Measurements from ENCODE around the gene PAX8.
A peak's percentile ranks its signal among the peaks of the same experiment; 100 is the strongest.

The PAX8 gene

DNA sequence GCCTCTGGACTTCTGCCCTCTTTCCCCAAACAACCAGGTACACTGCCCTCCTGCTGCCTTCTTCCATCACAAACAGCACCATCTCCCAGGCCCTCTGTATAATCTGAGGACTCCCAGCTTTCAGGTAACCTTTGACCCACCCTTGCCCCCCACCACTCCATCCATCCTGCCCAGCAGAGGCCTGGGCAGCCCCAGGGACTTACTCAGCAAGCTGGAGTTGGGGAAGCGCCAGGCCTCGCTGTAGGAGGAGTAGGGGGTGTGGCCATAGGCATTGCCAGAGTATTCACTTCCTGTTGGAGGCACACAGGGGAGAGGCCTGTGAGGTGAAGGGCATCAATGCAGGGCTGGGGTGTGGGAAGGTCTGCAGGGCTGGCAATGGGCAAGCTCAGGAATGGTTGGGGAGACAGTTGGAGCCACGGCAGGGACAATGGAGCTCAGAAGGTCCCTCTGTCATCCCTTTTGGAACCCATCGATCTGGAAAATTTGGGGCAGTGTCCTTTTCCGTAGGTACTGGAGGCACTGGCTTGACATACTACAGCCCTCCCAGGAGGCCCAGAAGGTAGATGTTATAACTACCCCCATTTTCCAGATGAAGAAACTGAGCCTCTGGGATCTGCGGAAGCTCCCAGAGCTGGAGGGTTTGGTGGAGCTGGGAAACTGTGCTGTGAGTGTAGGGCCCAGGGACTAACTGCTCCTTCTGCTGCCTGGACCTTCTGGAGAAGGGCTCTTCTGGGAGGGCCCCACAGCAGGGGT is 58.7 kb downstream of the PAX8 start:
- no peak for DNase-seq (ENCODE audit: low spot score)

DNA sequence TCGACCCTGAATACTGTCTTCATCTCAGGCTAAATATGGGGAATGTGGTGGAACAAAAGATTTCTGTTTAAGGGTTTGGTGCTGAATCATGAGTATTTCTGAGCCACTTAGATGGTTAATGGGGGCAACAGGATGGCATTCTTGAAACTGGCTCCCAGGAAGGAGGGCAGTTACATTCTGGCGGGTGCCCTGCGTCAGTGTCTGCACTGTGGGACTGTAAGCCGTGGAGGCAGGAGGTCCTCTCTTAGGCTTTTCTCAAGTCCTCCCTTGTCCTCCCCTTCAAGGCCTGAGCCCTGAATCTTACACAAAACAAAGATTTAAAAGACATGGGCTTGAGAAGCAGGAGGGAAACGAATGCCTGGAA is 59.2 kb downstream of the PAX8 start:
- no peak for DNase-seq (ENCODE audit: low spot score)

DNA sequence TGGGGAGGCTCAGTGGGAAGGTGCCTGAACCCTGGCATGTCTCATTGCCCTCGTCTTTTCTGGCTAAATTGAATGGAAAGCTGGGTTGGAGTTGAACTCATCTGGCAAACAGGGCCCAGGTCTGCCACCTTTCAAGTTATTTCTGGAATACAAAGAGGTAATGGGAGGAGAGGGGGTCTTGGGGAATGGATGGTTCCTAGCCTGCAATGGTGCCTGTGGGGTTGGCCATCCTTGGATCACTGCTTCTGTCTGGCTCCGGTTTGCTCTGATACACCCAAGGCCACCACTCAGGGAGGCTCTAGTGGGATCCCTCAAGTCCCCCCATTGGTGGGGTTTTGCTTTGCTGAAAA is 59.7 kb downstream of the PAX8 start:
- DNase-seq (ENCODE audit: low spot score), result no peak

DNA sequence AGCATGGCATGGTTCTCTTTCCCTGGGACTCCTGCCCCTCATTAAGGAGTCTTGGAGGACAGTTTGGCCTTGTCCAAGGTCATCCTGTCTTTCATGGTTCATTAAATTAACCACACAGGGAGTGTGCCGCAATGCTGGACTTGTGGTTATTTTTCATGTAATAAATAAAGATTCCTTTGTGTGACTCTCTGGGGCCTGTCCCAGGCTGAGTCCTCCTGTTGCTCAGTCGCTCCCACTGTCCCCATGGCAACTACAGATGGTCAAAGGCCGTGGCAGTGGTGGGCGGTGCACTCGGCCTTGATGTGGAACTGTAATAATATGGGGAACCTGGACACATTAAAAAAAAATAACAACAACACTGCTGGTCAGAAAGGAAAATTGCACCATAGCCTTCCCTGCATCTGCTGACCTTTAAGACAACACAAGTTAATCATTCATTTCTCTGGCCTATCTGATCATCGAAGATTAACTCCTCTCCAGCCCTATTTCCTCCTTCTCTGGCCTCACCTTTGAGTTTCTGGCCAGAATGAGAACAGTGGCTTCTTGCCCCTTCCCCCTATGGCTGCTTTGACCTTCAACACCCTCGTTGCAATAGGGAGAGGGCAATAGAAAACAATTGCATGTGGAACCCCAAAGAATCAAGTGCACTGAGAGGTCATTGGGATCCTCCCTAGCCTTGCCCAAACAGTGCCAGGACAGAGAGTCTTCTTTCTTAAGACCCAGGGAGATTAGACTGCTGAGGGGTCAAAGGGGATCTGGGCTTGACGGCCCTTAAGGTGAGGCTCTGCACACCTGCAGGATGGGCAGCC is 60.2 kb downstream of the PAX8 start:
- peak; percentile 88 for DNase-seq (ENCODE audit: low spot score)

DNA sequence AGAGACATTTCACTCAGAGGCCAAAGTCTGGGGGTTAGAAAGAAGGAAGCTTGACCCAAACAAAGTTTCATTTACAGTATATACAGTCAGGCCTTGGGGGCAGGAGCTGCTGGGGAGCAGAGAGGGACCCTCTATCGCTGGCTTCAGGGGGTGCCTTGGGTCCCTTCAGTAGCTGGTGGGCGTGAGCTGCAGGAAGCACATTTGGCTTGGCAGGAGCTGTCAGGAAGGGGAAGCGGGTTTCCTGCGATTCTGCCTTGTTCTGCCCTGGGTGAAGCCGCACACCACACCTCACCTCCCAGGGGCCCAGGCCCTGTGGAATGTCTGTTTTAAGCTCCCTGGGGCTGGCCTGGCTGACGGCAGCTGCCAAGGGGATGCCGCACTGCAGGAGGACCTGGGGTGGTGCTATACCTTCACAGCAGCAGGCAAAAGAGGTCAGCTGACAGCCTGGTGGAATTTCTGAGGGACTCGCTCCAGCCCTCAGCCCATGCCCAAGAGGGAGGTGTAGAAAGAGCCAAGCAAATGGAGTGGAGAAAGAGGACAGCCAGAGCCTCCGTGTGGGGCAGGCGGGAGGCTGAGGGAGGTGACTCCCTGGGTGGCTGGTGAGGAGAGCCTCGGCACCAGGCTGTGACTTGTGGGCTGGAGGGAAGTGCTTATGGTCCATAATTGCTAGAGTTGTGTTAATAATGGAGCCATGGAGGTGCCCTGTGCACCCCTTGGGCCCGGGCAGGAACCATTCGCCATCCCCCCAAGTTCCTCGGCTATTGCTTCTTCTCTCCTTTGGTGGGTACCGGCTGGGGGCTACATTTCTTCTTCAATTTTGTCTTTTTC is 61.1 kb downstream of the PAX8 start:
- no peak for DNase-seq (ENCODE audit: low spot score)

DNA sequence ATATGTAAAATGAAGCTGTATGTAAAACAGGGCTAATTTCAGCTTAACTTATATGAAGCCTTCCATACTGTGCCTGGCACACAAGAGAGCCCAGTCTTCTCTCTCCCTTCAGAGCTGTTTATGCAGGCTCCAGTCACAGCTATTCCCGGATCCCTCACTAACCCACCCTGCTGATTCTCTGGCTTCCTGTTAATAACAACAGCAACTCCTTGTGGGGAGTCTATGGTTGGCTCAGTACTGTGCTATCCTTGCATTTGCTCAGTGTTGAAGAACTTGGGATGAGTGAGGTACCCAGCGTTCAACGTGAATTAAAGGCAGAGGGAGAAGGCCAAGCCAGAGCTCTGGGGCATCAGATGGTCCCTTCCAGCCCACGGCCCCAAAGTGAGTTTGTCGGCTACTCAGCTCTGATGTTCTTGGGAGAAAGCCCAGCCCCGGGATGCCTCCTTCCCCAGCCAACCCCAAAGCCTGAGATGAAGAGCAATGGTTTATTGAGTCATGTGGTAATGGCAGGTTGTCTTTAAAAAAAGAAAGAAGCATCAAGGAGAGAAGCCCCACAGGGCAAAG is 61.7 kb downstream of the PAX8 start:
- no peak for DNase-seq (ENCODE audit: low spot score)

DNA sequence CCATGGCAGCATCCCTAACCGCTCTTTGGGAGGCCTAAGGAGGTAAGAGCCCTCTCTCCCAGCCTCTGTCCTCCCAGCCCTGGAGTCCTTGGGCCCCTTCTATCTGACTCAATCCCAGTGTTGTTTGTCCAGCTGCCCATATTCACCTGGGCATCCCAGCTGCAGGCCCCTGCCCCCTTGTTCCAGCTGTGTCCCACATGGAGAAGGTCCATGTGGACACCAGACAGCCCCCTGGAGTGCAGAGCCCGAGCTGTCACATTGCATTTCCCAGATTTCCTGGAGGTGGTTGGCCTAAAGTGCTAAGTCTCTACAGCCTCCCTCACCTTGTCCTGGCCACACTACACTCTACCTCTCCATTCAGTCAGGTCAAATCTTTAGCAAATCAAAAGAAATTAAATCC is 62.4 kb downstream of the PAX8 start:
- DNase-seq (ENCODE audit: low spot score), result no peak

DNA sequence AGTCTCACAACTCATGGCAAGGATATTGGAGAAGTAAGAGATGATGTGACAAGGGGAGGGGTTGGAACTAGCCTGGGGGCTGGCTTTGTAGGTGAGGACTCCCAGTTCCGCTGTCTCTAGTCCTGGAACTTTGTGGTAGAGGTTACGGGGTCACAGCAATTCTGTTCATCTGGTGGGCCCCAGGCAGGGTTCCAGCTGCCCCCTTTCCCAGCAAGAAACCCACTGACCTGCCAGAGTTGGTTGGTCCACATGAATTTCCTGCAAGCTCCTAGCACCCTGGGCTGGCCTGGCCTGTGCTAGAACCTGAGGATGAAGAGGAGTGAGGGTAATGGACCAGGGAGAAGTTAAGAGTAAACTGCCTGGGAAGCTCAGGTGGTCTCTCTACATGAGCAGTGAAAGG is 63.7 kb downstream of the PAX8 start:
- no peak for DNase-seq (ENCODE audit: low spot score)

DNA sequence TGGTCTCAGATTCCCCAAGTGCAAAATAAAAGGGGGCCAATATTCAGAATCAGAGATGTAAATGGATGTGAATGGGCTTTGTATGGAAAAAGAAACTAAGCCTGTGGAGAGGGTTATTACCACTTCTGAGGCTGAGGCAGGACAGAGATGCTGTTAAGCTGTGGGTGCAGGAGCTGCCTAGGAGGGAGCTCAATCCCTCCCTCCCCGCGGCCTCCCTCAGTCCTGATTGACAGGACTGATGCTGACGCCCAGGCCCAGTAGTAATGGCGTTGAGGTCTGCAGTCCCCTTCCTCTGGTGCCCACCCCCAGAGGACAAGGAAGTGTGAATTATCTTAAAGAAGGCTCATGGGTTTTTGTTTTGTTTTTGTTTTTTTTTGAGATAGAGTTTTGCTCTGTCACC is 64.6 kb downstream of the PAX8 start:
- no peak for DNase-seq (ENCODE audit: low spot score)

DNA sequence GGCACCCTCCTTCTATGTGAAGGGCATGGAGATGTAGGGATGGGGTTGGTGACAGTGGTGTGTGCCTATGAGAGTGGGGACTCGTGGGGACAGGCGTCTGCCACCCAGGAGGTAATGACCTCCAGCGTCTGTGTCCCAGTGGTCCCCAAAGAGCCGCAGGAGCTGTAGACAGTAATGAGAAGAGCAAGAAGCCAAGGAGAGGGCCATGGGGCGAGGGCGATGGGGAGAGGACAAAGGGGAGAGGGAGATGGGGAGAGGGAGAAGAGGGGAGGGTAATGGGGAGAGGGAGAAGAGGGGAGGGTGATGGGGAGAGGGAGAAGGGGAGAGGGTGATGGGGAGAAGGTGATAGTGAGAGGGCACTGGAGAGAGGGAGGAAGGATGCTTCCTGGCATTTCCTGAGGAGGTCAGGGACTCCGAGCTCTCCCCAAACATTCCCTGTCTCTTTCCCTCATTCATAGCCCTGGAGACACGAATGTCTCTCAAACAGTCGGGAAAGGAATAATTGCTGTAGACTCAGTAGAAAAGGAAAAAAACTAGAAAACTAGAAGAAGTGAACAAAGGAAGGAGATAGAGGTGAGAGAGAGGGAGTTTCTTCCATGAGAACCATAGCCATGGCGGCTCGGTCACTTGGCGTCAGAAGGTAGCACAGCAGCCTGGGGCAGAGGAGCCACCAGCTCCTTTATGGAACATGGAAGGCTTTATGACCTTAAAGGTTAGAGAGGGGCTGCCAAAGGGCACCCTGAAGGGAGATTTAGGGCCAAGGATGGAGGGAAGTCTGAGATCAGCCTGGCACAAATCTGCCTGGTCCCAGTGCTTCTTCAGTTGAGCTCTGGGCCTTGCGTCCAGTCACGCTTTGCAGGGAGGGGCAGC is 65.4 kb downstream of the PAX8 start:
- DNase-seq (ENCODE audit: low spot score), result no peak

DNA sequence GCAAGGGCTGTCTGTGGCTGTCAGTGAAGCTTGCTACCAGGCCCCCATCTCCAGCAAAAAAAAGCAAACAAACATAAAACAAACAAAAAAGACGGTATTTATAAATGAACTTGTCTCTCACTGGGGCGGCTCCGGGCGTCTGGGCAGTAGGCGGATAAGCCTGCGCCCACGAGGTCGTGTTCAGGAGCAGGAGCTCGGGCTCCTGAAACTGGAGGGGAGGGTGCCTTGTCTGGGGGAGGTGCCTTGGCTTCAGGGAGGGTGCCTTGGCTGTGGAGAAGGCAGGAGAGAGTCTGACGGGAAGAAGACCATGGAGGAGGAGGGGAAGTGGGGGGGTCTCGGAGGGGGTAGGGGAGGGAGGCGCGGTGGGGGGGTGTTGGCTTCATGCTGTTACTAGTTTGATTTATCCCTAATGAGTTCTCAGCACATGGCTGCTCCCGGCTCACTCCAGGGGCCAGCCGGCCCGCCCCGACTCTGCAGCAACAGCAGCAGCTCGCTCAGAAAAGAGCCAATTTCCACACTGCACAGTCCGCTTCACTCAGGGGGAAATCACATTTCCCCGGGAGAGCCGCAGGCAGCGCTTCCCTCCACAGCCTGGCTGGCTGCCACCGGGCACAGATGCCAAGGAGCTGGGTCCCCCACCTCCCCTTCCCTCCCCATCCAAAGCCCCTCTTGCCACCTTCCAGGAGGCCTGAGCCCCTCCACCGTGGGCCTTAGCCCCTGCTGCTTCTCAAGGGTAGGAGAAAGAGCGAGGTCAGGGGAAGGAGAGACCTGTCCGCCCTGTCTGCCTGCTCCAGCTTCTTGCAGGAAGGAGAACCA is 66.3 kb downstream of the PAX8 start:
- no peak for DNase-seq (ENCODE audit: low spot score)

DNA sequence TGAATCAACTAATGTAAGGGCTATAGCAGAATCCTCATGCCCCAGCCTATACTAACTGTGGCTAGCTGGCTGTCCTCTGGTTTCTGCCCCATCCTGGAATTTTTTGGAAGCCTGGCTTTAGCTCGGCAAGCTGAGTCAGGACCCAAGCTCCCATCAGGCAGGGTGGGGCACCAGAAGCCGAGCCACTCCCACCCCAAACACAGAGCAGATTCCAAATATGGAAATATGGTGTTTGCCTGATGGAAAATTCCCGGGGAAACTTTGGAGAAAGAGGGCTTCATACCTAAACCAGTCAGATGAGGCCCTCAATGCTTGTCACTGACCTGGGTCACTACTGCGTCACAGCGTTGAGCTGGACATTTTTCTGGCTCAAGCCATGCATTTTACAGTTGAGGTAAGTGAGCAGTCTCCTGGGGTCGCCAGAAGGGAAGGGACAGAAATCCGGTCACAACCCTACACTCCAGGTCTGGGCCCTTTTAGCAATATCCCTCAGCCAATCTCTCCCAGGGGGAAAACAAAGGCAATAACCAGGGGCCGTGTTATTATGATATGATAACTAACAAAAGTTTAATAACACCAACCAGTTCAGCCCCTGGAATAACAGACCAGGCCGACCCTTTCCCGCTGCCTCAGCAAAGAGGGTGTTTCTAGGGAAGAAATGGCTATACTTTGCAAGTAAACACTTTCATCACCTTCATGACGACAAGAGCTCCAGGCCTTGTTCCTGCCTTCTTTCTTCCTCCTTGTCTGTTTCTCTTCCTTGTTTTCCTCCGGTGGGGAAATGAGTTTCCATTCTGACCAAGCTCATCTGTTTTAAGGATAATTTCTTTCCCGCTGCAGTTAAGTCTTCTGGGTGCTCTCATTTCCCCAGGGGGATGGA is 67.3 kb downstream of the PAX8 start:
- peak; percentile 95 for DNase-seq (ENCODE audit: low spot score)

DNA sequence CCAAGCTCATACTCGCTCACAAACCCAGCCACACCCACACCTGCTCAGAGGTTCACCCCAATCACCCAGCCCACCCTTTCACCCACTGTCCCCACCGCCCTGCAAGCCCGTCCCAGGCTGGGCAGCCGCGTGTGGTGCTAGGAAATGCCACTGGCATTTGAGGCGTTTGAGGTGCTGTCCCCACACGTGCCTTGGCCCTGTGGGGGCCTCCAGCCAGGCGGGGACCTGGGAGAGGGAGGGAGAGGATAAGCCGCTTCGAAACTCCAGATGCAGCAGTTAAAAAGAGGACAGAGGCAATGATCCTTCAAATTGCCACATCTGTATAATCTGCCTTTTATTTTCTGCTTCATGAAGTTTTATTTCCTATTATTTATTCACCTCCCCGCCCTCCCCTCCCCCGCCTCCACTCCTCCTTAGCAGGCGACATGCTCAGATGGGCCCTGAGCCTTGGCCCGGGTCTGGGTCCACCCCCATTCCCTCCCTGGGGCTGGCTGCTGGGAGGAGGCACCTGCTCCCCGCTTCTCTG is 69.0 kb downstream of the PAX8 start:
- DNase-seq (ENCODE audit: low spot score), result no peak

DNA sequence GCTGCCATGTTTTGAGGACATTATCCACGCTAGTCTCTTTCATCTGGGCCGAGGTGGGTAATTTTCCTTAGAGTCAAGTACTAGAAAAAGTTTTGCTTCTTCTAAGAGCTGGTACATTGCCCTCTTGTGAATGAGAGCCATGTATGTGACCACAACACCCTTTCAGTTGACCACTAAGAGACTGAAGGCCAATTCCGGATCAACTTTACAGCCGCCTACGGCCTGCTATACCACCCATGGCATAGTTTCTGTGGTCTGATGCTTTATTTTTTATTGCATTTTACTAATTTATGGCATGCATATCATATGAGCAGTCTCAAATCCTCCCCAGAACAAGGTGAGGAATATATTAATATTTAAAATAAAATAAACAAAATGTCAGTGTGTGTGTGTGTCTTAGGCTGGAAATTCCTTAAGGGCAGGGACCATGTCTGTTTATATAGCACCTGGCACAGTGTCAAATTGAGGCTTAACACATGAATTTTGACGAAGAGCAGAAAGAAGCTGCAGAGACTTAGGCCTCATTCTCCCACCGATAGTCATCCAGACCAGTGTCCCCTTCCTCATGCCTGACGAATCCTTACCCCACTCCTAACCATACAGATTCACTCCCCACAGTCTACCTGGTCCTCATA is 69.6 kb downstream of the PAX8 start:
- no peak for DNase-seq (ENCODE audit: low spot score)

DNA sequence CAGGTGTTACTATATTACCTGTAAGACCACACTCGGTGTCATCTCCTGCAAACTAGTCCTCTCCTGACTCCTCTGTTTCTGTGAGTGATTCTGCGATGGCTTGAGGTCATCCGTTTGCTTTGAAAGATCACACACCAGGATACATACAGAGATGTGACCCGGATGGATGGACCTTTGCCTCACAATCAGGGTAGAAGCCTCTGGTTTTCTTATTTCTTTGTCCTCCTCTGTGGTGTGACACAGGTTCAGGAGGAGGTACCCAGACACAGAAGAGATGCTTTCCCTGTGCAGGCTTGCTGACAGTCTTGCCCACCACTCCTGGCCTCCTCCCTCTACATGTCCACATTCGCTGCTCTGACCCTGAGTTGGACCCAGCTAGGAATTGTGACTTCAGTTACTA is 70.3 kb downstream of the PAX8 start:
- DNase-seq (ENCODE audit: low spot score), result no peak

DNA sequence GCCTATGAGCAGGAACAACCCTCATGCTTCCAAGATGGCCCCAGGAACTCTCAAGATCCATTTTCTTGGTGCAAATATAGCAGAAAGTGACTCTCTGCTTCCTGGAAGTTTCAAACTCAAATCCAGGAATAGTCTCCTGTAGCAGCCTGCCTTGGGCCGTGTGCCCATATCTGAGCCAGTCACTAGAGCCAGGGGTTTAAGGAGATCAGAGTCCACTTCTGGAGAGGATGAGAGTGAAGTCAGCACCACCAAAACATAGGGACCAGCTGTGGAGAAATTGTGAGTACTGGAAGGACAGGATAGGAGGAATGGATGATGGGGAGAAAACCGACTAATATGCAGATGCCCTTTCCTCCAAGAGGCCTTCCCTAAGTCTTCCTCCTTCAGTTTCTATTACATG is 71.7 kb downstream of the PAX8 start:
- DNase-seq (ENCODE audit: low spot score), result no peak

DNA sequence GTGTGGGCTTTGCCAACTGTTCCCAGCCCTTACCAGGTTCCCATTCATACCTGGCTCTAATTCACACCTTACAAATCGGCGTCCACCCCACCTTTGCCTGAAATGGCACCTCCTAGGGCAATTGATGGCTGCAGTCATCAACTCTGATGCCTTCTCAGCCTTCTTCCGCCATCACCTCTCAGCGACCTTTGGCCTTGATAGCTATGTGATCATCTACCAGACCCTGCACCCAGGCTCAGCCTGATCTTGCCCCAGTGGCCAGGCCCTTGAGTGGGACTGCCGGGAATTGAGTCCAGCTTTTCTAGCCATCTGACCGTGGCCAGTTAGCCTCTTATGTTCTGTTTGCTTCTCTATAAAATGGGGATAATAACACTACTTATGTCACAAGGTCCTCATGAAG is 72.5 kb downstream of the PAX8 start:
- no peak for DNase-seq (ENCODE audit: low spot score)

DNA sequence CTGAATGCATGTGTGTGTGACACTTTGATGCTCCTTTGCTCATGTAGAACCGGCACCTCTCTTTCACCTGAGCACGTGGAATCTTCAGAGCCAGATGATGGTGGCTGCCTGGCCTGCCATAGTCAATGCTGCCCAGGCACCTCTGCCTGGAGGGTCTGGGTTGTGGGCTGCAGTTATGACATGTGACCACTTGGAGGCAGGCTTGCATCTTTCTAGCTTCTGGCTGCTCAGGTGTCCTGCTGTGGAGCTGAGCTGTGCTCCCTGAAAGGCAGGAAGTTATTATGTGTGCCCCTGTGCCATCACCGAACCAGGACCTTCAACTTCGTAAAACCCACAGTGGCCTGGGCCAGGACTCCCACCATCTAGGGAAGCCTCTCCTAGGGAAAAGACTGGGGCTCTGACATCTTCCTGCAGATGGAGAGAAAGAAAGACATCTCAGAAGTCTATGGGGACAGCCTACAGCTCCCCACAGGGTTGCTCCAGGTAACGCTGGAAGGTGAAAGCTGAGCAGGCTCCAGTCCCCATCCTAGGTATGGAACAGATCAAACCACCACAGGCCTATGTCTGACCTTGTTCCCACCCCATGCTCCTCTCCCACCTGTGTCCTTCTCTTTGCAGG is 74.7 kb downstream of the PAX8 start:
- DNase-seq (ENCODE audit: low spot score), result peak; percentile 86

DNA sequence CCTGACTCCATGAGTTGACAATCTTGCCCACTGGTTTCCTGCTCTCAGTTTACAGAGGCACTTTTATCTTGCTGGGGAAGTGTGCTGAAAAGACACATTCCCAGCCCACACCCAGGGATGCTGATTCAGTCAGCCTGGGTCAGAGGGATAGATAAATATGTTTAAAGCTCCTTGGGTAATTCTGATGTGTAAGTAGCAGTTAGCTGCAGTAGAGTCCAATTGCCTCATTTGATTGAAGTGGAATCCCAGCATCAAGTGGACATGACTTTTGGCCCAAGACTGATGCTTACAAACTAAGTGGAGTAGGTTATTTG is 75.5 kb downstream of the PAX8 start:
- no peak for DNase-seq (ENCODE audit: low spot score)

Measured in AG20443 (cell line).